ENCODE results near the gene SLC25A17.
A peak's percentile ranks its signal among the peaks of the same experiment; 100 is the strongest.
"Not testable (repeated sequence)": the region's sequence is repeated elsewhere in the genome, so short reads cannot be mapped to it uniquely, and the experiment has no call there.

Gene SLC25A17

DNA sequence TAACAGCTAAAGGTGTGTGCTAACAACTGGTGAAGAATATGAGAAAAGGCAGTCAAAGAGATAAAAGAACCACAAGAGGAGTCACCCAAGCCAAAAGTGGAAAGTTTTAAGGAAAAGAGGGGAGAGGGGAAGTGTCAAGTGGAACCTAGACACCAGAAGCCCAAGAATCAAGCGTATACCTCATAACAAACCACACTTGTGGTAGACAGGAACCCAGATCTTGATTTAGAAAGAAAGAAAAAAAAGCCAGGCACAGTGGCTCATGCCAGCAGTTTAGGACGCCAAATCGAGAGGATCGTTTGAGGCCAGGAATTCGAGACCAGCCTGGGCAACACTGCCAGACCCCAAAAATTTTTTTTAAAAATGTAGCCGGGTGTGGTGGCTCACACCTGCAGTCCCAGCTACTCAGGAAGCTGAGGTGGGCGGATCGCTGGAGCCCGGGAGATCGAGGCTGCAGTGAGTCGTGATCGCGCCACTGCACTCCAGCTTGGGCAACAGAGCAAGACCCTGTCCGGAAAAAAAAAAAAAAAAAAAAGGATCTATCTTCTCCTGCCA, 877 bp downstream of the SLC25A17 start:
- peak; percentile 36 for DNase-seq

DNA sequence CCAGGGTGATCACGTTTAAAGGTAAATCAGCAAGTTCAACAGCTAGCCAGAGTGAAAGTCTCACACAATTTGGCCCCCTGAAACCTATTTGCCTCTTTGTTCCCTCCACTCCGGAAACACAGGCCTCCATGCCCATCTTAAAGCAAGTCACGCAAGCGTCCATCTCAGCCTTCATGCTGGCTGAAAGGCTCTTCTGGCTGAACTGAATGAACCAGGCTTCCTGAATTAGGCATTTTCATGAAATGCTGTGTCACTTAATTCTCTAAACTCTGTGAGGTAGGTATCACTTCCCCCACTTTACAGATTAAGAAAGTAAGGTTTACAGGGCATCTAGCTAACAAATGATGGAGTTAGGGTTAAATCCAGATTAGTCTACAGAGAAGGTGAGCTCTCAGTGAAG, 1.4 kb downstream of the SLC25A17 start:
- no peak for DNase-seq

DNA sequence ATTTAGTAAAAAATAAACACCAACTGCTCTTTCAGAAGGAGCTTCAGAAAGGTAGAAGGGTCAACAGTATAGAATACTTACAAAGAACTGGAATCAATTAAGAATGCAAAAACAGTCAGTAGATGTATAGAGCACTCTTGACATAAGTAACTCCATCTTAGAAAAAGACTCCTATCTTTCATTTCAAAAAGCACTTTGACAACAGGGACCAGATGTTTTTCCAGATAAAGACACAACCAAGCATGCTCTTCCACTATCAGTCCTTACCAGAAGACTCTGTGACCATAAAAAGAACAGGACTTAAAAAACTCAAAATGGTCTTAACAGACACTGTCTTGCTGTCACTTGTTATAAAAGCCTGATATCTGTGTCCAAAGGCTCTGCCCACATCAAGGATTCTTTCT, 5.2 kb downstream of the SLC25A17 start:
- no peak for DNase-seq

DNA sequence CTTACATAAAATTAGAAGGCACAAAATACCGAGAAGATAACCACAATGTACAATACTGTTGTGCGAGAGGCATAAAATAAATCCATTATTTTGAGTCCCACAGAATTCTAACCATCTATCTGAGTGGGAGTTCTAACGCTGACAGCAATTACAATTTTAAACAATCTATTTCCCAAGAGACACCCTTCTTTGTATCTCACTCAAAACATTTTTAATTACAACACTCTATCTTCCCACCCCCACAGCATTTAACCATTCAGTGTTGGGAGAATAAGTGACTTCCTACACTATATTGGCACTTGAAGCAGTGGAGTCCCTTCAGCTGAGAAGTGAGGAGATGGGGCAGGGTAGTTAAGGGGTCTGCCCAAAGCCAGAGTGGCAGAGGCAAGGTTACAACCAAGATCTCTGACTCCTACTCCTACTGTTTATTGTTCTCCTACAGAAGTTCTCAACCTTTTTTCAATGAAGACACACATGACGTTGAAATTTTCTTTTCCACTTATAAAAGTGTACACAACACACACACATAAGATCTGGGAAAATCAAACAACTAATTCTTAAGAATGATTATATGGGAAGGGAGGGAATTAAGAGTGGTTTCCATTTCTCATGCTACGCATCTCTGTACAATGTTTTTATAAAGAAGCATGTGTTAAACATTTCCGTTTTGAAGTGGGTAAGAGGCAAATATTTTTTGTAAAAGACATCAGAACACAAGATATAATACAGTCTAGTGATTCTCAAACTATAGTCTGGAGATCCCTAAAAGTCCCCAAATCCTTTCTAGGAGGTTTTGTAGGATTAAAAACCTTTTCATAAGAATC, 10.9 kb downstream of the SLC25A17 start:
- no peak for DNase-seq

DNA sequence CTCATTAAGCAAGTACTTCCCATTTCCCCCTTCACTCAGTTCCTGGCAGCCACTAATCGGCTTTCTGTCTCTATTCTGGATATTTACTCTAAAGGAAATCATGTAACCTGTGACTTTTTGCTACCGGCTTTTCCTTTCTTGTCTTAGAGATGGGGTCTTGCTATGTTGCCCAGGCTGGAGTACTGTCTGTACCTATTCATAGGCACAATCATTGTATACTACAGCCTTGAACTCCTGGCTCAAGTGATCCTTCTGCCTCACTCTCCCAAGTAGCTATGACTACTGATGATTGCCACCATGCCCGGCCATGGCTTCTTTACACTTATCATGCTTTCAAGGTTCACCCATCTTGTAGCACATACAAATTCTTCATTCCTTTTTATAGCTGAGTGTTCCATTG, 12.4 kb downstream of the SLC25A17 start:
- no peak for DNase-seq

DNA sequence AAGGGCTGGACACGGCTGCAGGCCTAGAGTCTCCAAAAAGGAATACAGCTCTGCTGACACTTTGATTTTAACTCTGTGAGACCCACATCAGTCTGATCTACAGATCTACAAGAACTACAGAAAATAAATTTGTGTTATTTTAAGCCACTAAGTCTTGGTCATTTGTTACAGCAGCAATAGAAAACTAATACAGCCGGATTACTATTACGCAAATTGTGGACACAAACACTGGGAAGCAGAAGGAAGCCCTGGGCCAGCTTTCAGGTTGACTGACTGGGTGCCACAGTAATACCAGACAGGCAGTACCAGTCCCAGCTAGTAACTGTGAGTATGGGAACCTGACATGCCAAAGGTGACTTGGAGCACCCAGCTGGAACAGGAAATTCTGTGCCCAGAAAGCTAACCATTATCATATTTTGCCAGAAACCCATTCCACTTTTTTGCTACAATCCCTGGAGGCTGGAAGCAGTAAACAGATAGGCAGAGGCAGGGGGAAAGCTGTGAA, 13.4 kb downstream of the SLC25A17 start:
- DNase-seq: no peak

DNA sequence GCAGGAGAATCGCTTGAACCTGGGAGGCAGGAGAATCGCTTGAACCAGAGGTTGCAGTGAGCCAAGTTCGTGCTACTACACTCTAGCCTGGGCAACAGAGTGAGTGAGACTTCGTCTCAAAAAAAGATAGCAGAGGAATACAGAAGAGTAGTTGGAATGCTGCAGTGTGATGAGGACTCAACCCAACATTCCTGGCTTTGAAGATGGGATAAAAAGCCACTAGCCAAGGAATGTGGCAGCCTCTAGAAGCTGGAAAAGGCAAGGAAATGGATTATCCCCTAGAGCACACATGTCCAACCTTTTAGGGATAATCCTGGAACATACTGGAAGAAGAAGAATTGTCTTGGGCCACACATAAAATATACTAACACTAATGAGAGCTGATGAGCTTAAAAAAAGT, 13.9 kb downstream of the SLC25A17 start:
- DNase-seq: no peak

DNA sequence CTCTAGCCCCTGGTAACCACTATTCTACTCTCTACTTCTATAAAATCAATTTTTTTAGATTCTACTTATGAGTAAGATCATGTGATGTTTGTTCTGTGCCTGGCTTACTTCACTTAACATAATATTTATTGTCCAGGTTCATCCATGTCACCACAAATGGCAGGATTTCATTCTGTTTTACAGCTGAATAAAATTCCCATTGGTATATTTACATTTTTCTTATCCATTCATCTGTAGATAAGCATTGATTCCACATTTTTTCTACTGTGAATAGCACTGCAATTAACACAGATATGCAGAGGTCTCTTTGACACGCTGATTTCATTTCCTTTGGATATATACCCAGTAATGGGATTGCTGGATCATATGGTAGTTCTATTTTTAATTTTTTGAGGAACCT, 15.8 kb downstream of the SLC25A17 start:
- no peak for DNase-seq

DNA sequence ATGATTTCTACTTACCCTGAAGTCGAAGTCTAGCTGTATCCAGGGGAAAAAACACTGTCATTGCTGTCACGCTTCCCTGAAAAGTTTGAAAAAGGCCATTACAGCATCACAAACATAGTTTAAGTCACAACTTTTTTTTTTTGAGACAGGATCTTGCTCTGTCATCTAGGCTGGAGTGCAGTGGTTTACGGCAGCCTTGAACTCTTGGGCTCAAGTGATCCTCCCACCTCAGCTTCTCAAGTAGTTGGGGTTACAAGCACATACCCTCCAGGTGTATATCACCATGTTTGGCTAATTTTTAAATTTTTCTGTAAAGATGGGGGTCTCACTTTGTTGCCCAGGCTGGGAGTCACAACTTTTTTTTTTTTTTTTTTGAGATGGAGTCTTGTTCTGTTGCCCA, 20.1 kb downstream of the SLC25A17 start:
- DNase-seq: no peak

DNA sequence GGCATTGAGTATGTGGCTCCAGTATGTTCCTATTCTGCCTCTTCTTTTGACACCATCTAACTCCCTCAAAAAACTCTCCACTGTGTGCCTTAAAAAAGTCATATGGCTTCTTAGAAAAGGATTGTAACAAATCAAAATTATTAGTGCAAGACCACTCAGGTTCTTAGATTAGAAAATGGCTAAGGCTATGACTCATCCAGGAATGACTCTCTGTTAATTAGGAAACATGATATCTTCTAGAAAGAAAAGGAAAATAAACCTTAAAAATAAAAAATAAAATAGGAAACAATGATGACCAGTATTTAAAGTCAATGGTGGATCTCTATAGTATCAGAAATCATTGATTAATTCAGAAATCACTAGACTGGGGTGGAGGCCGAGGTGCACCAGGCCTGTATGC, 21.7 kb downstream of the SLC25A17 start:
- no peak for DNase-seq

DNA sequence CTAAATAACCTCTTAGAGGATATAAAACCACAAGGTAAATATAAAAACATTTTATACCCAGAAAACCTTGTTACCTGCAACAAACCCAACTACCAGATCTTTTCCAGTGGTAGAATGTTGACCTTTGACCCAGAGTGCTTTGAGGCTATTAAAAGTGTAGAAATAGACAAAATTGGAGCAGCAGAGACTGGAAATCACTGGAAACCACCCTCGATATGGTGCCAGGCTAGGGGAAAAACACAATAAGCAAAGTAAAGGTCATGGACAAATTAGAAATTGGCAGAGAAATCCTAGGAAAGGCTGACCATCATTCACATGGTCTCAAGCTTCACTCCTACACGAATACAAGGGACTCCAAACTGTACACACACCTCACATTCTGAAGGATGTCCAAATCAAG, 26.7 kb downstream of the SLC25A17 start:
- no peak for DNase-seq

DNA sequence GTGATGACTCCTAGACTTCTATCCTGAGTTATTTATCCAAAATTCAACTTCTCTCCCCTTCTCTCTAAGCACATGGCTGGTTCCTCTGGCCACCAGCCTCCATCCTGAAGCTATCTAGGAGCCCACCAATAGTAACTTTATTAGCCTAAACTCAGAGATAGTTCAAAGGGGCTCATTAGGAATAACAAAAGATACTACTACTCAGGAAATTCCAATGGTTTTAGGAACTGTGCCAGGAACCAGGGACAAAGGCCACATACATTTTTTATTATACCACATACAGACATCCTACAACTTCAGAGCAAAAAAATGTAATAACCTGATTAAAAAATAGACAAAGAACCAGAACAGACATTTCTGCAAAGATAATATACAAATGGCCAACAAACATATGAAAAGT, 27.9 kb downstream of the SLC25A17 start:
- no peak for DNase-seq

DNA sequence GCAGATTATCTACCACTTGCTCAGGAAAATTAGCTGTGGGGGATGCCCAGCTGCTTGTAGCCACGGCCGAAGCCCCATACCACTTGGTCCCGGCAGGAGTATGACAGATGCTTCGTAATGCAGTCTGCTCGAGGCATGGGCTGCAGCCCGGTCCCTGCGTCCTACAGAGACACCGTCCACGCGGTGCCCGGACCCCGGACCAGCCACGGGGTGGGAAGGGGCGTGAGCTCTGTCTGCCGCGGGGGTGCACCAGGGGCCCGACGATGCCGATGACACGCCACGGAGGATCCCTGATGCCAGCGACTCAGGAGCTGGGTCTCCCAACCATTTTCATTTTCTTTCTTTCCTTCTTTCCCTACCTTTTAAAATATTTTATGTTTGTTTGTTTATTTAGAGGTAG, 30.0 kb downstream of the SLC25A17 start:
- no peak for DNase-seq

DNA sequence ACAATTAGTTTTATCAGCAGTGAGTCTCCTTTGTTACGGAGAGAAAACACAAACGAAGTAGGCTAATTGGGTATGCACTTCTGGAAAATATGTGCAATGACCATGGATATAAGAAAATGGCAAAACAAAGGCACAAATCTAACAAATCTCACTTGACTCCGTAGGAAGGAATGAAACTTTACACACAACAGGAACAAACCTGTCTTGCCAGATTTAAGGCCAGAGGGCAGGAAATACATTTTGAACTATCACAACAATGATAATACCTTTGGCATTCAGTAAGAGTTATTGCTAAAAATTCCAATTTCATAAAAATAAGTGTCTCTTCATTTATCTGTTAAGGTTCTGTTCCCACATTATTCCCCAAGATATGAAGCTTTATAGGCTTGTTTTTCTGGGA, 36.6 kb downstream of the SLC25A17 start:
- no peak for DNase-seq

DNA sequence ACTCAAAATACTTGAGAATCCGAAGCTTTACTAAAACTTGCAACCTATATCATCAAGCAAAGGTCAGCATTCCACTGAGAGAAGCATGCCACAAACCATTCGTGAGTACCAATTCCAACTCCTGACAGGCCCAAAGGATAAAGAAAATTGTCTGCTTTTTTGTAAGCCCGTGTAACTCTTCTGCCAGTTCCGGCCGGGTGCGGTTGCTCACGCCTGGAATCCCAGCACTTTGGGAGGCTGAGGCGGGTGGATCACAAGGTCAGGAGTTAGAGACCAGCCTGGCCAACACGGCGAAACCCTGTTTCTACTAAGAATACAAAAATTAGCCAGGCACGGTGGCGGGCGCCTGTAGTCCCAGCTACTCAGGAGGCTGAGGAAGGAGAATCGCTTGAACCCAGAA, 37.4 kb downstream of the SLC25A17 start:
- DNase-seq: not testable (repeated sequence)

DNA sequence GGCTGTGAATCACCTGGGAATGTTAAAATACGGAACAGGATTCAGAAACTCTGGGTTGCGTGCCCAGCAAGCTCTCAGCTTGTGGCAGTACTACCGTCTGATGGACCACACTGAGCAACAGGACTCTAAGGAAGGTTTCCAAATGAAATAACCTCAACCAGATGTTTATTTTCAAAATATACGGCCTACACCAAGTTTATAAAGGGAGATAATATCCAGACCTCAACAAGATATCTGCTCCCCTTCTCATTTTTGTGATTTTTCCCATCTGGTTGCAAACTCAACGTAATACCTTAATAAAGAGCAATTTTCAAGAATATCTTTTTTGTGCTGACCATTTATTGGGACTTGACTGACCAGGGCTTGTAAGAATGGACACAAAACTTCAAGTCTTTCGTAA, 49.4 kb downstream of the SLC25A17 start:
- no peak for DNase-seq

DNA sequence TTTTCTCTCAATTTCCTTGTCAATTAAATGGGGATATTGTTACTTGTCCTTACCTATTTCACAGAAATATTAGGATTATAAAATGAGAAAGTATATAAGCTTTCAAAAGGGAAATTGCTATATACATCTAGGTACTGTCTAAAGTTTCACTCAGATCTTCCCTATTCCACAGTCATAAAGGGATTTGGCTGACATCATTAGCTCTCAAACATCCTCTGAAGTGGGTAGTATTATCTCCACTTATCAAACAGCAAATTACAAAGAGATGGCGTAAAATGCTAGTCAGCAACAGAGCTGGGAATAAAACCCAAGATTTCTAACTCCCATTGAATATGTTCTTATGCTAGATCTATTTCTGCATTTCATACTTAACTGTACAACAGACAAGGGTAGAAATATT, 50.9 kb downstream of the SLC25A17 start:
- no peak for DNase-seq

DNA sequence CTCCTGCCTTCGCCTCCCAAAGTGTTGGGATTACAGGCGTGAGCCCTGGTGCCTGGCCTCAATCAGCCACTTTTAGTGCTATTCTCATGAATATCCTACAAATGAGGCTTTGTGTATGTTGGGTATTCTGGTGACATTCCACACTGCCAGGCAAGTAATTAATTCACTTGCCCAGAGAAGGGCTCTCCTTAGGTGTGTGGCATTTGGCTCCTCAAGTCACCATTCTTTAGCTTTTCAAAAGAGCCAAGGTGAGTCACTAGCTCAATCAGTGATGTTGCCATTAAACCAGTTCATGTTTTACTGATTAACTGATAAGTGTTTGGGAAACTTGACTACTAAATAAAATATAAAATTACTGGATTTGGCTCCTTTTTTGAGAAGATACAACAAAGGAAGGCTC, 52.2 kb downstream of the SLC25A17 start:
- no peak for DNase-seq

DNA sequence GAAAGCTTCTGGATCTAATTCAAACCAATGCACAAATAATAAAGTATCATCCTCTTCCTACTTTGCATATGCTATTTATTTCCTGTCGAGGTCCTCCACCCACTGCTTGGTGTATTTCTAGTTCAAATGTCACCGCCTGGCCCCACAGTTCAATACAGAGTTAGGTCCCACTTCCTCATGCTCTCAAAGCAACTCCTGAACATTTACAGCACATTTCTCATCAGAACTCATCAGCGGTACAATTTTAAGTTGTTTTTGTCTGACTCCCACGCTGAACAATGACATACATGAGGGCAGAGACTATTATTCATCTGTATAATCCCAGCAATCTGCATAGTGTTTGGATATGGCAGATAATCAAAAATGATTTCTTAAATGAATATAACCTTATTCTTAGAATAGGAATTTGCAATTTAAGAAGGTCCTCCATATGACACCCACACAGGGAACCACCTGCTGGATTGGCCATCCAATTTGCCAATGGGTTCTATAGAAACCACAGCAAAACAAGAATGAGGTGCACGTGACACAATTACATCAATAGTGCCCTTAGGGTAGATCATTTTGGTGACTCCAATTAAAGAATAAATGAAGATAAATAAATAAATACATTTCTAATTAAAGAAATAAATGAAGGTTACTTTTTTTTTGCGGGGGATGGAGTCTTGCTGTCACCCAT, 54.2 kb downstream of the SLC25A17 start:
- peak; percentile 61 for DNase-seq

DNA sequence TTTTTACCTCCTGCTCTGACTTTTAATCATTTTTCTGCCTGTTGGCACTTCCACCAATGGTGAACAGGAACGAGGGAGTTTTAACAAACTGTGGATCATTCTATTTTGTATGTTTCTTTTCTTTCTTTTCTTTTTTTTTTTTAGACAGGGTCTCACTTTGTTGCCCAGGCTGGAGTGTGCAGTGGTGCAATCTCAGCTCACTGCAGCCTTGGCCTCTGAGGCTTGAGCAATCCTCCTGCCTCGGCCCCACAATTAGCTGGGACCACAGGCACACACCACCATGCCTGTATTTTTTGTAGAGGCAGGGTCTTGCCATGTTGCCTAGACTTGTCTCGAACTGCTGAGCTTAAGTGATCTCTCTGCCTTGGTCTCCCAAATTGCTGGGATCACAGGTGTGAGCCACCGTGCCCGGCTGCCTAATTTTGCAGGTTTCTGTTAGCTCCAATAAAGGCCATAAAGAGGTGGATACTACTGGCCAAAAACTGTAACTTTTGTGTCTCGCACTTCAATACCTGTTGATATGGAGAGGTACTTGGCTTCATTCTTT, 59.8 kb downstream of the SLC25A17 start:
- DNase-seq: no peak

DNA sequence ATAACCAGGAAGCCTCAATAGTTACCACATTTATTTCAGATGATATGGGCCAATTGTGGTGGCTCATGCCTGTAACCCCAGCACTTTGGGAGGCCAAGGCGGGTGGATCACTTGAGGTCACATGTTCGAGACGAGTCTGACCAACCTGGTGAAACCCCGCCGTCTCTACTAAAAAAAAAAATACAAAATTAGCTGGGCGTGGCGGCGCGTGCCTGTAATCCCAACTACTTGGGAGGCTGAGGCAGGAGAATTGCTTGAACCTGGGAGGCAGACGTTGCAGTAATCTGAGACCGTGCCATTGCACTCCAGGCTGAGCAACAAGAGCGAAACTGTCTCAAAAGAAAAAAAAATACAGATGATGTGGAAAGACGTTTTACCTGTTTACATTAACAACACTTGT, 60.3 kb downstream of the SLC25A17 start:
- not testable (repeated sequence) for DNase-seq

DNA sequence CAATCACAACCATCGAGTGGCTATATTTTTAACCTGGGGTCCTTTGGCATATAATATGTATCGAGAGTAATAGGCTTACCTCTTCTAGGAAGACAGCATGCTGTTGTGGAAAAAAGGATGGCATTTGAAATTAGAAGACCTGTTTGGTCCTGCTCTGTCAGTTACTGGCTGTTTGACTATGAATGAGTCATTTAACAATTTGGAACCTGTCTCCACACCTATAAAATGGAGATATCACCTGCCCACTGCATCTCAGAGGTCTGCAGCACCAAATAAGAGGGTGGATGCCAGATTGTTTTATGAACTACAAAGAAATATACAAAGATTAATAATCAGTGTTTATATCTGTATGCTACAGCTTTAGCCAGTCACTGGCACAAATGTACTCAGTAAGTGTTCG, 60.8 kb downstream of the SLC25A17 start:
- no peak for DNase-seq

DNA sequence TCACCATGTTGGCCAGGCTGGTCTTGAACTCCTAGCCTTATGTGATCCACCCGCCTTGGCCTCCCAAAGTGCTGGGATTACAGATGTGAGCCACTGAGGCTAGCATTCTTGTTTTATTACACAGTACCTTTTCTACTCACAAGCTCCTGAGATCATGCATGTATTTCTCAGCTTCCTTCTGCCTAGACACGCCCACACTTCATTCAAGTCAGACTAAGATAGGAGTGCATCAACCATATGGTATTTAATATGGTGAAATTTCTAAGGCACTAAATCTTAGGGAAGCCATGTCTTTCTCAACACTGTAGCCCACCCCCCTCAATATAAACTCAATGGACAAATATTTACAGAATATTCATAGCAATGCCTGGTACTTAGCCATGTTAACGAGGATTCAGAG, 62.1 kb downstream of the SLC25A17 start:
- no peak for DNase-seq

DNA sequence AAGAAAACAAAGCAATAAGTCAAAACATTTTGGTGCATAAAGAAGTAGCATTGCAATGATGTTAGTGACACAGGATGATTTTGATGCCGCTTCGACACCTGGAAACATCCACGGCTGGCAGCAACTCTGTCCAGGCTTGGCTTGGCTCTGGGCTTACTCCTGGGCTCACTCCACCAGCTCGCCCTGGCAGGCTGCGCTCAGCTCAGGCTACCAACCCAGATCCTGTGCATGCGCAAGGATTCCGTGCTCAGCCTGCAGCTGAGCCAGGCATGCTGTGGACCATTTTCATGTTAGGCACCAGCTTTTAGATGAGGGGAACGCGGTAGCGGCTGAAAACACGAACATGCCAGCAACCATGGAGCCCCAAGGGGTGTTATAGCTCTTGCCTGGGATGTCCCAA, 66.0 kb downstream of the SLC25A17 start:
- DNase-seq: no peak

Data from CD4-positive, alpha-beta T cell treated with Interleukin-6 for 4 hours (primary cell).